ENCODE measurements around the gene C1orf232. TPM values are rescaled to one million over a fixed set of nuclear protein-coding genes. Genes with fewer than 3 reads are reported as not detected.

The C1orf232 gene
- total and polyA plus RNA-seq, 2 donors (not counting 3 experiments of a cell fraction or from before 2014, with no cell fraction given): not detected

DNA sequence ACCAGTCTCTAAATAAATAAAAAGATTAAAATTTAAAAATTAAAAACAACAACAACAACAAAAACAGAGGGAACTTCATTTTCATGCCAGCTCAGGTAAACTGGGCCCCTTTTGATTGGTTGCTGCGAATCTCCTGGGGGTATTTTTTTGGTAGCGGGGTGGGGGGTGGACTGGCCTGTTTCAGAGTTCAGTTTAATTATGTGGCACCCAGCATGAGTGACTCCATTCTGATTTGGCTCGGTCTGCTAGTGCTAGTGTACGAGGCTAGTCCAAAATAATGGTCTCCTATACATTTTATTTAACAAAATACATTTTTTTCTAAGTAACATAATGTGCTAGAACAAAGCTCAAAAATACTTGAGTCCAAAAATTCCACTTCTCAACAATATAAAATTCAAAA, 39.0 kb downstream of the C1orf232 start:
- no peak for FAIRE-seq

More for the DNA sequence above, 39.0 kb downstream of the C1orf232 start:
- Histone ChIP-seq H3K9ac (replicated peaks; ENCODE audit: extremely low read depth, insufficient read depth, low read length) (no peak overlapping the region), H3K27me3 (ENCODE audit: control insufficient read depth in 2 of 2, insufficient read depth in 2 of 2, low read length in 2 of 2) (no peaks in the 10 kb centered on the region), H3K79me2 (ENCODE audit: control insufficient read depth, insufficient read depth, low read length) (no peaks in the 10 kb centered on the region), H3K4me2 (ENCODE audit: insufficient read depth, low read length) (no peak overlapping the region), H3K4me3 (replicated peaks in 1 of 3; ENCODE audit: insufficient read depth in 1 of 3, low read depth in 1 of 3, low read length in 3 of 3) (no peak overlapping the region), H3K9me1 (replicated peaks; ENCODE audit: control insufficient read depth, extremely low read depth, insufficient read depth, low read length) (no peaks in the 10 kb centered on the region), H2AFZ (ENCODE audit: low read depth, low read length) (no peak overlapping the region), H3K27ac (ENCODE audit: insufficient read depth, low read depth, low read length) (no peak overlapping the region), H3K9me3 (replicated peaks; ENCODE audit: control insufficient read depth, insufficient read depth, low read length) (no peaks in the 10 kb centered on the region), H3K36me3 (ENCODE audit: control insufficient read depth in 2 of 2, extremely low read depth in 1 of 2, insufficient read depth in 2 of 2, low read length in 2 of 2) (no peaks in the 10 kb centered on the region), H3K4me1 (ENCODE audit: control insufficient read depth, extremely low read depth, insufficient read depth, low read length) (peaks cover 8% of the 10 kb centered on the region), H4K20me1 (replicated peaks; ENCODE audit: control insufficient read depth, extremely low read depth, insufficient read depth, low read length) (no peaks in the 10 kb centered on the region)
- DNase-seq (ENCODE audit: low read depth, low spot score): no peak
- ChIA-PET POLR2A (no interaction called here), CTCF (interaction anchor here (0.8 to 7.7 kb wide), 4 partner anchors 9 to 94 kb away, joined by 3 to 62 read pairs (median 16); no protein-coding TSS in a partner anchor)
- intact Hi-C loops (cut with micrococcal nuclease) (no loop called here), dilution Hi-C loops (cut with MboI; ENCODE audit: extremely low pct_ligation_motif_present, low sequenced_read_pairs) (no loop called here)
- BruUV-seq (replicated peaks): no TSS peak
- TF ChIP-seq JUN (IDR thresholded peaks at IDR 0.05; ENCODE audit: borderline replicate concordance, insufficient read depth, insufficient read length, low read depth) (no peak), GATA2 (IDR thresholded peaks at IDR 0.05; ENCODE audit: insufficient read depth, insufficient read length, low read depth, low read length) (no peak), MYC (IDR thresholded peaks at IDR 0.05; ENCODE audit: low read depth, low read length) (no peak), EZH2 (IDR thresholded peaks at IDR 0.05; ENCODE audit: borderline replicate concordance, low read depth, low read length, severe bottlenecking) (no peak), POLR2AphosphoS5 (IDR thresholded peaks at IDR 0.05; ENCODE audit: insufficient read depth, low read depth, low read length) (no peak), POLR2A (IDR thresholded peaks at IDR 0.05; ENCODE audit: low read depth, low read length) (no peak), FOS (IDR thresholded peaks at IDR 0.05; ENCODE audit: borderline replicate concordance, insufficient read depth, low read length) (no peak)
- TF ChIP-seq, protein P1, sequence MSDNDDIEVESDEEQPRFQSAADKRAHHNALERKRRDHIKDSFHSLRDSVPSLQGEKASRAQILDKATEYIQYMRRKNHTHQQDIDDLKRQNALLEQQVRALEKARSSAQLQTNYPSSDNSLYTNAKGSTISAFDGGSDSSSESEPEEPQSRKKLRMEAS (IDR thresholded peaks at IDR 0.05; ENCODE audit: insufficient read depth, insufficient read length): no peak
- TF ChIP-seq, protein P2, sequence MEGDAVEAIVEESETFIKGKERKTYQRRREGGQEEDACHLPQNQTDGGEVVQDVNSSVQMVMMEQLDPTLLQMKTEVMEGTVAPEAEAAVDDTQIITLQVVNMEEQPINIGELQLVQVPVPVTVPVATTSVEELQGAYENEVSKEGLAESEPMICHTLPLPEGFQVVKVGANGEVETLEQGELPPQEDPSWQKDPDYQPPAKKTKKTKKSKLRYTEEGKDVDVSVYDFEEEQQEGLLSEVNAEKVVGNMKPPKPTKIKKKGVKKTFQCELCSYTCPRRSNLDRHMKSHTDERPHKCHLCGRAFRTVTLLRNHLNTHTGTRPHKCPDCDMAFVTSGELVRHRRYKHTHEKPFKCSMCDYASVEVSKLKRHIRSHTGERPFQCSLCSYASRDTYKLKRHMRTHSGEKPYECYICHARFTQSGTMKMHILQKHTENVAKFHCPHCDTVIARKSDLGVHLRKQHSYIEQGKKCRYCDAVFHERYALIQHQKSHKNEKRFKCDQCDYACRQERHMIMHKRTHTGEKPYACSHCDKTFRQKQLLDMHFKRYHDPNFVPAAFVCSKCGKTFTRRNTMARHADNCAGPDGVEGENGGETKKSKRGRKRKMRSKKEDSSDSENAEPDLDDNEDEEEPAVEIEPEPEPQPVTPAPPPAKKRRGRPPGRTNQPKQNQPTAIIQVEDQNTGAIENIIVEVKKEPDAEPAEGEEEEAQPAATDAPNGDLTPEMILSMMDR (IDR thresholded peaks at IDR 0.05; ENCODE audit: extremely low read depth in 1 of 2, insufficient read depth in 1 of 2, low read depth in 1 of 2, low read length in 2 of 2): no peak
